GM21737 (cell line): ENCODE measurements around the gene COA1.
"Not testable (repeated sequence)": the region's sequence is repeated elsewhere in the genome, so short reads cannot be mapped to it uniquely, and the experiment has no call there.

ENCODE experiments used
- ATAC-seq: cut with Tn5 transposase; IDR thresholded peaks from one replicate; pipeline ENCODE4 v1.9.1; 2021; ENCODE audit warnings: mild to moderate bottlenecking, moderate library complexity; ENCODE audit not compliant: unreplicated experiment

The COA1 gene

DNA sequence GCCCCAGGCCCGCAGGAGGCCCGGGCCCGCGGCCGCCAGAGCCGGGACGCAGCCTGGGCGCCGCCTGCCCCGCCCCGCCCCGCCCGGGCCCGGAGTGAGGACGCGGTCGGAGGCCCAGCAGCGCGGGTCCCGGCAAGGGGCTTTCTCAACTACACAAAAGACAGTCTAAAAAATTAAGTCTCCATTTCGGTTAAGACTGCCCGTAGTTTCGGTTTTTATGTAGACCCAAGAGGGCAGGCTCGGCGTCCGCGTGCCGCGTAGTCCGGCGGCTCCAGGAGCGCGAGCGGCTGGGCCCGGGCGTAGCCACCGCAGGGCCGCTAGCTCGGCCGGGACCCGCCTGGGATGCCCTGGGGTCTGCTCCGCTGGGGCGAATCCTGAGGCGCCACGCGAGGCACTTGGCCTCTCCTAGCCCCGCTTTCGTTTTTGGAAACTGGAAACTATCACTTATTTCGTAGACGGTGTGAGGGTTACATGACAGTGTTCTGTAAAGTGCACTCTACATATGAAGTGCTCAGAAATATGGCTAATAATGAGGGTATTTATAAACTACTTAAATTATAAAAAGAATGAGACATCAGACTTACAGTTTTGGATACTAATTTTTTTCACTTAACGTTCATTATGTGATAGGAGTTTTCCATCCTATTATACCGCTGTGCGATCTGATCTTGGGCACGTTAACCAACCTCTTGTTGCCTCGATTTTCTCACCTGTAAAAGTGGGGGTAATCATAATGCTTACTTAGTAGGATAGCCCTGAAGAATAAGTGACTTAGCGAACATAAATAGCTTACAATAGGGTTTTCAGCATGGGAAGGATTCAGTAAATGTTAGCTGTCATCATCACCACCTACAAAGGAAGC, 29.7 kb upstream of the COA1 start:
- ATAC-seq: peak; percentile 54

- peak; percentile 74 for ATAC-seq
Measured at GRCh38 chr7:43758029-43758821, 28.9 kb upstream of the COA1 start, which contains the start of gene BLVRA. Gene BLVRA, plus strand, starts transcription at chr7:43758680. Its CDS starts 12,479 bp downstream, at chr7:43771159.

DNA sequence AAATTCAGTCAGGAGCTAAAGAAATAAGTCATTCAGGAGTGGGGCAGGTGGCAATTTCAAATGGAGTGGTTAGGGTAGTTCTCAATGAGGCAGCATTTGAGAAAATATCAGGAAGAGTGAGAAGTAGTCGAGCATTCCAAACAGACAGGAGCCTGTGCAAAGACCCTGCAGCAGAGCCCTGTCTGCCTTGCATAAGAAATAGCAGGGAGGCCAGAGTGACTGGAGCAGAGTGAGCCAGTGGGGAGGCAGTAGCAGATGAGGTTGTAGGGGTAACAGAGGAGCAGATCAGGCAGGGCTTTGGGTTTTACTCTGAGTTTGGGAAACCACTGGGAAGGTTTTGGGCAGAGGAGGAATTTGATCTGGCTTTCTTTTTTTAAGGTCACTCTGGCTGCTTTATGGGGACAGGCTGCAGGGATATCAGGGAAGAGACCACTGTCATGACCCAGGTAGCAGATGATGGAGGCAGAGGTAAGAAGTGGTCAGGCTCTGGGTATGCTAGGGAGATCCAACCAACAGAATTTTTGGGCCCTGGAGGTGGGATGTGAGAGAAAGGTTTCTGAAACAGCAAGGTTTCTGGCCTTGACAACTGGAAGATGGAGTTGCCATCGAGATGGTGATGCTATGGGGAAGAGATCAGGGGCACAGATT, 27.9 kb upstream of the COA1 start:
- ATAC-seq: no peak

DNA sequence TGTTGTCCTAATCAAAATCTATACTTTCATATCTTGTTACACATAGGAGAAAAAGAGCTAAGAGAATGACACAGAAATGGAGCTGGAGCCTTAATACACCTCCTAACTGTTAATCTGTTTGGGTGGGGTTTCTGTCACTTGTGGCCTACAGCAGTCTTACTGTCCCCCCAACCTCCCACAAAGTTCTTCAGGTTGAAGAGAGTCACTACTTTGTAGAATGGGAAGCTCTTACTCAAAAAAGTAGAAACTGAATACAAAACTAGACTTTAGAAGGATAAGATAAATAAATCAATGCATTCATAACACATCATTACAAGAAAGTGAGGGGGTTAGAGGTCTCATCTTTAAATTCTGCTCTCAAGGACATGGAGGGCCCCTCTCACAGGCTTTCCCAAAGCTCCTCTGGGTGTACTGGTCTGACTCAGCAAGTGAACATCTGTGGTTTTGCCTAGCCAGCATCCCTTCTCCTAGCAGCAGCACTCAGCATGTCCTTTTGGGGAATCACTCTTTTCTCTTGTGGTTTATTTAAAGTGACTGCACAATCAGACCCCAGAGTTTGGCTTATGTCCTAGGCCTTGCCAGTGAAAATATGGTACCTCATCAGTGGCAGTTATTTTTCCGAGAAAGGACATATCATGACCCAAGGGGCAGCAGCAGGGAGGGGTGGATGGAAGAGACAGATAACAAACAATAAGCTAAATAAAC, 27.2 kb upstream of the COA1 start:
- no peak for ATAC-seq

GRCh38 chr7:43754596-43754995, 25.3 kb upstream of the COA1 start:
- no peak for ATAC-seq

- no peak for ATAC-seq
Measured at GRCh38 chr7:43753843-43754242, 24.5 kb upstream of the COA1 start.

GRCh38 chr7:43753271-43753810, 24.0 kb upstream of the COA1 start:
- ATAC-seq: no peak

- ATAC-seq: no peak
Measured at GRCh38 chr7:43752411-43752810, 23.1 kb upstream of the COA1 start.

GRCh38 chr7:43750016-43750887, 20.9 kb upstream of the COA1 start:
- ATAC-seq: no peak

DNA sequence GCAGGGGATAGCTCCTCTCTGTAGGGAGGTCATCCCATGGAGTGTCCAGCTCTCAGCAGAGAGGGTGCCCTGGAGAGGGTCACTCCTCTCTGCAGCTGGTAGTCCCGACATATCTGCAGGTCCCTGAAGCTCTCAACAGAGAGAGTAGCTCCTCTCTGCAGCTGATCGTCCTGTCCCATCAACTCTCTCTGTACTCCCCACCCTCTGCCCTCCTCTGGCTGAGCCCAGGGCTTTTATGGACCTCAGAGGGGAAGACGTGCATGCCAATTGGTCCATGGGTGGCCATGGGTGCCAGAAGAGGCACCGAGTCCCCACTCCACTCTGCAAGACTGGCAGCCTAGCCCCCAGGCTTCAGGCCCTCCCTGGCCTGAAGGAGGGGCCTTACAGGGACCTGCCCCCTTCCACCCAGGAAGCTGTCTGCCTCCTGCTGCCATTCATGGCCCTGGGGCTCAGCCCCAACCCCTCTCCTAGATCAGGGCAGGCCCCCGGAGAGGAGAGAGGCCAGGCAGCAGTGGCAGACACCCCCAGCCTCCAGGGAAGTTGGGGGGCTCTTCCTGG, 20.1 kb upstream of the COA1 start:
- no peak for ATAC-seq

DNA sequence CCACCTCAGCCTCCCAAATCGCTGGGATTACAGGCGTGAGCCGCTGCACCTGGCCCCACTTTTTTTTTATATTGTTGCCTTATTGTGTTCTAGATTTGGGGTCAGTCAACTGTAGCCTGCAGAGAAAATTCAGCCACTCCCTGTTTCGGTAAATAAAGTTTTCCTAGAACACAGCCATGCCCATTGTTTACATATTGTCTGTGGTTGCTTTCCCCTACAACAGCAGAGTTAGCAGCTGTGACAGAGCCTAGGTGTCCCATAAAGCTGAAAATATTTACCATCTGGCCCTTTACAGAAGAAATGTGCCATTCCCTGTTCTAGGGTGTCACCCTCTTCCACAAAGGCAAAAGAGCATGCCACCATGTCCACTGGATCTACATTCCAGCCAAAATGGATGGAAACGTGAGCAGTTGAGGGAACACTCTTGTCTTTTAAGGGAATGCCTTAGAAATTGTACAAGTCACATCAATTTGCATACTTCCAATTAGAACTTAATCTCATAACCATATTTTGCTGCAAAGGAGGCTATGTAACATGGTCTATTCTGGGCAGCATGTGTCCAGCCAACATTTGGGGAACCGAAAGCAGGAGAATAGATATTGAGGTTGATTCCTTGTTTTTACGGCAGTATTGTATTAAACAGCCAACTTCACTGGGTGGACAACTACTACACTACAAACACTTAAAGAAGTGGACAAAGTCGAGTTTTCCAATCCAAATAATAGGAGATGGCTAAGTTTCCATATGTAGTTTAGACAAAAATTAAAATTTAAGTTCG, 18.2 kb upstream of the COA1 start:
- no peak for ATAC-seq

DNA sequence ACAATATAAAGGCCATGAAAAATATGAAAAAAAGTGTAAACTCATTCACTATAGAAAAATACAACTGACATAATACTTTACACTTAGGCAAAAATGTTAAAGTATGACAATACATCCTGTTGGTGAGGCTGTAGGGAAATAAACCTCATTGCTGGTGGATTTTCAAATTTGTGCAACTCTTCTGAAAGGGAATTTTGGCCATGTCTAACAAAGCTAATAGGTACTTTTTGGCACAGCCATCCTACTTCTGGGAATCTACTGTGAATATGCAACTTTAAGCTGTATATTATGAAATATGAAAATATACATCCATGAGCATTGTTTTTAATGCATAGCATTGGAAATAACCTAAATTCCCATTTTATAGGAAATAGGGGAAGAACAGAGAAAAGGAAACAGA, 13.4 kb upstream of the COA1 start:
- no peak for ATAC-seq

GRCh38 chr7:43737467-43738127, 8.3 kb upstream of the COA1 start:
- ATAC-seq: no peak

DNA sequence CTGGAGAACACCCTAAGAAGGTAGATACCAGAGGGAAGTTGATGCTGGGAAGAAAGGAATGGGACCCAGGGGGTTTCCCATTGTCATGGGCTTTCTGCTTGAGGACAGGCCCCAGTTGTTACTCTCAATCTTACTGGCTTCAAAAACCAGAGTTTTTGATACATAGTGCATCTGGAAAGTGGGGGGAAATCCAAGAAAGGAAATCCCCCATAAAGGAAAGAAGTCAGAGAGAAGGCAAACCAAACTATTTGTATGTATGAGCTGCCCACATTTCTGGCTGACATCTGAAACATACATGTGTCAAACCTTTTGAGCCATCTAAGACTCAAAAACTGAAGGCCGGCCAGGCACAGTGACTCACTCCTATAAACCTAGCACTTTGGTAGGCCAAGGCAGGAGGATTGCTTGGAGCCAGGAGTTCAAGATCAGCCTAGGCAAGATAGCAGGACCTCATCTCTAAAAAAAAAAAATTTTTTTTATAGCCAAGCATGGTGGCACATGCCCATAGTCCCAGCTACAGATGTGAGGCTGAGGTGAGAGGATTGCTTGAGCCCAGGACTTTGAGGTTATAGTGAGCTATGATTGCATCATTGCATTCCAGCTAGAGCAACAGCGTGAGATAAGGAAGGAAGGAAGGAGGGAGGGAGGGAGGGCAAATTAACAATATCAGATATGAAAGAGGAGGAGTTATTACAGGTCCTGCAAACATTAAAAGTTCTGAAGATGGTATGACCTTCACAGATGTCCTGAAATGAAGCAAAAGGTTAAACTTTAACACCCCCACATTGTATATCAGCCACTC, 6.7 kb upstream of the COA1 start:
- no peak for ATAC-seq

DNA sequence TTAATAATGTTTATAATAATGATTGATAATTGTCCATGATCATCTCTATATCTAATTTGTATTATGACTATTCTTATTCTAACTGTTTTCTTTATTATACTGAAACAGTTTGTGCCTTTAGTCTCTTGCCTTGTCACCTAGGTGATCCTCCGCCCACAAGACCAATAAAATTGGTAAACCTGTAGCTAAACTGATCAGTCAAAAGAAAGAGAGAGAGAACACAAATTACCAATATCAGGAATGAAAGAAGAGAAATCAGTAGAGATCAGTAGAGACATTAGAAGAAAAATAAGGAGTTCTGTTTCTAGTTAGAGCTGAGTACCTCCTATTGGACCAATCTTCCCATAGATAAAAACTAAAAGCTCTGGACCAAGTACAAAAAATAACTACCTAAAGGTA, 6.1 kb upstream of the COA1 start:
- no peak for ATAC-seq

GRCh38 chr7:43734575-43735332, 5.4 kb upstream of the COA1 start:
- ATAC-seq: not testable (repeated sequence)
